ENCODE results near the gene TMEM198. TPM values are rescaled to one million over a fixed set of nuclear protein-coding genes. Genes with fewer than 3 reads are reported as not detected.
A peak's percentile ranks its signal among the peaks of the same experiment; 100 is the strongest.

The TMEM198 gene
- total and polyA plus RNA-seq, 9 of the 15 experiments (the other 6 are each of a cell fraction or from before 2014, with no cell fraction given), result 0.03 to 3.8 (median 1.0) TPM

GRCh38 chr2:219514196-219514761, 29.5 kb upstream of the TMEM198 start, which contains the start of gene ASIC4 (continued):
- TF ChIP-seq, protein P1, sequence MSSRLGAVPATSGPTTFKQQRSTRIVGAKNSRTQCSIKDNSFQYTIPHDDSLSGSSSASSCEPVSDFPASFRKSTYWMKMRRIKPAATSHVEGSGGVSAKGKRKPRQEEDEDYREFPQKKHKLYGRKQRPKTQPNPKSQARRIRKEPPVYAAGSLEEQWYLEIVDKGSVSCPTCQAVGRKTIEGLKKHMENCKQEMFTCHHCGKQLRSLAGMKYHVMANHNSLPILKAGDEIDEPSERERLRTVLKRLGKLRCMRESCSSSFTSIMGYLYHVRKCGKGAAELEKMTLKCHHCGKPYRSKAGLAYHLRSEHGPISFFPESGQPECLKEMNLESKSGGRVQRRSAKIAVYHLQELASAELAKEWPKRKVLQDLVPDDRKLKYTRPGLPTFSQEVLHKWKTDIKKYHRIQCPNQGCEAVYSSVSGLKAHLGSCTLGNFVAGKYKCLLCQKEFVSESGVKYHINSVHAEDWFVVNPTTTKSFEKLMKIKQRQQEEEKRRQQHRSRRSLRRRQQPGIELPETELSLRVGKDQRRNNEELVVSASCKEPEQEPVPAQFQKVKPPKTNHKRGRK (tag; IDR thresholded peaks at IDR 0.05), result no peak
- TF ChIP-seq EP400 (IDR thresholded peaks at IDR 0.05) (peak; percentile 80), RUNX1 (IDR thresholded peaks at IDR 0.05; ENCODE audit: low read depth) (peak; percentile 82; the same call in 1 of the 2 replicates), ZNF766 (CRISPR knock-in tag; conservative IDR thresholded peaks at IDR 0.05) (0 out of 2 replicates have a peak, but pooled peaks have one; percentile 39), ZNF347 (CRISPR knock-in tag; IDR thresholded peaks at IDR 0.05; ENCODE audit: low read depth) (no peak), C11orf30 (IDR thresholded peaks at IDR 0.05; ENCODE audit: low read depth) (no peak), ZNF277 (CRISPR knock-in tag; IDR thresholded peaks at IDR 0.05; ENCODE audit: borderline replicate concordance) (no peak), HMG20A (CRISPR knock-in tag; conservative IDR thresholded peaks at IDR 0.05) (no peak)
- TF ChIP-seq, protein P2, sequence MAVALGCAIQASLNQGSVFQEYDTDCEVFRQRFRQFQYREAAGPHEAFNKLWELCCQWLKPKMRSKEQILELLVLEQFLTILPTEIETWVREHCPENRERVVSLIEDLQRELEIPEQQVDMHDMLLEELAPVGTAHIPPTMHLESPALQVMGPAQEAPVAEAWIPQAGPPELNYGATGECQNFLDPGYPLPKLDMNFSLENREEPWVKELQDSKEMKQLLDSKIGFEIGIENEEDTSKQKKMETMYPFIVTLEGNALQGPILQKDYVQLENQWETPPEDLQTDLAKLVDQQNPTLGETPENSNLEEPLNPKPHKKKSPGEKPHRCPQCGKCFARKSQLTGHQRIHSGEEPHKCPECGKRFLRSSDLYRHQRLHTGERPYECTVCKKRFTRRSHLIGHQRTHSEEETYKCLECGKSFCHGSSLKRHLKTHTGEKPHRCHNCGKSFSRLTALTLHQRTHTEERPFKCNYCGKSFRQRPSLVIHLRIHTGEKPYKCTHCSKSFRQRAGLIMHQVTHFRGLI (CRISPR knock-in tag; IDR thresholded peaks at IDR 0.05), result peak; percentile 42; the same call in 1 of the 2 replicates

All from K562 (cell line).